ENCODE measurements around the gene AGAP1. TPM values are rescaled to one million over a fixed set of nuclear protein-coding genes. Genes with fewer than 3 reads are reported as not detected.

Gene AGAP1
- total RNA-seq, 1 donor from 2014 or later, result 18.3 TPM

- no peak overlapping the region for H3K9ac ChIP-seq (ENCODE audit: low read depth in 1 of 3, low read length in 3 of 3)
- H3K4me3 ChIP-seq (ENCODE audit: low read length in 3 of 3), result no peak overlapping the region
- H3K27ac ChIP-seq (ENCODE audit: low read depth, low read length), result no peak overlapping the region
- no peaks in the 10 kb centered on the region for H3K27me3 ChIP-seq (ENCODE audit: control insufficient read depth in 3 of 3, insufficient read depth in 3 of 3, low read length in 3 of 3)
- H3K4me1 ChIP-seq (ENCODE audit: control insufficient read depth in 3 of 3, insufficient read depth in 3 of 3, low read length in 3 of 3), result no peaks in the 10 kb centered on the region
- H3K36me3 ChIP-seq (ENCODE audit: control insufficient read depth in 3 of 3, insufficient read depth in 3 of 3, low read length in 3 of 3), result no peaks in the 10 kb centered on the region
- no peaks in the 10 kb centered on the region for H3K9me3 ChIP-seq (ENCODE audit: control insufficient read depth in 3 of 3, low read length in 3 of 3)
Measured at GRCh38 chr2:236063994-236064393, 570.2 kb downstream of the AGAP1 start.

GRCh38 chr2:236065314-236066160 lies 571.7 kb downstream of the AGAP1 start:
- H3K4me1 ChIP-seq (ENCODE audit: control insufficient read depth in 3 of 3, insufficient read depth in 3 of 3, low read length in 3 of 3), result no peaks in the 10 kb centered on the region
- H3K4me3 ChIP-seq (ENCODE audit: low read length in 3 of 3), result no peak overlapping the region
- no peaks in the 10 kb centered on the region for H3K27me3 ChIP-seq (ENCODE audit: control insufficient read depth in 3 of 3, insufficient read depth in 3 of 3, low read length in 3 of 3)
- H3K9me3 ChIP-seq (ENCODE audit: control insufficient read depth in 3 of 3, low read length in 3 of 3), result no peaks in the 10 kb centered on the region
- H3K27ac ChIP-seq (ENCODE audit: low read depth, low read length), result no peak overlapping the region
- no peak overlapping the region for H3K9ac ChIP-seq (ENCODE audit: low read depth in 1 of 3, low read length in 3 of 3)
- H3K36me3 ChIP-seq (ENCODE audit: control insufficient read depth in 3 of 3, insufficient read depth in 3 of 3, low read length in 3 of 3), result no peaks in the 10 kb centered on the region

GRCh38 chr2:236070236-236070635 lies 576.4 kb downstream of the AGAP1 start:
- H3K27ac ChIP-seq (ENCODE audit: low read depth, low read length), result no peak overlapping the region
- H3K4me1 ChIP-seq (ENCODE audit: control insufficient read depth in 3 of 3, insufficient read depth in 3 of 3, low read length in 3 of 3), result no peaks in the 10 kb centered on the region
- no peaks in the 10 kb centered on the region for H3K36me3 ChIP-seq (ENCODE audit: control insufficient read depth in 3 of 3, insufficient read depth in 3 of 3, low read length in 3 of 3)
- no peaks in the 10 kb centered on the region for H3K9me3 ChIP-seq (ENCODE audit: control insufficient read depth in 3 of 3, low read length in 3 of 3)
- no peak overlapping the region for H3K9ac ChIP-seq (ENCODE audit: low read depth in 1 of 3, low read length in 3 of 3)
- no peaks in the 10 kb centered on the region for H3K27me3 ChIP-seq (ENCODE audit: control insufficient read depth in 3 of 3, insufficient read depth in 3 of 3, low read length in 3 of 3)
- H3K4me3 ChIP-seq (ENCODE audit: low read length in 3 of 3), result no peak overlapping the region

GRCh38 chr2:236073246-236073645 lies 579.4 kb downstream of the AGAP1 start:
- Histone ChIP-seq H3K4me3 (ENCODE audit: low read length in 3 of 3) (no peak overlapping the region), H3K27ac (ENCODE audit: low read depth, low read length) (no peak overlapping the region)

GRCh38 chr2:236073867-236074655 lies 580.2 kb downstream of the AGAP1 start:
- Histone ChIP-seq H3K9ac (ENCODE audit: low read depth in 1 of 3, low read length in 3 of 3) (no peak overlapping the region), H3K36me3 (ENCODE audit: control insufficient read depth in 3 of 3, insufficient read depth in 3 of 3, low read length in 3 of 3) (no peaks in the 10 kb centered on the region), H3K4me1 (ENCODE audit: control insufficient read depth in 3 of 3, insufficient read depth in 3 of 3, low read length in 3 of 3) (peaks cover 0 to 5% (median 0%) of the 10 kb centered on the region in 3 donors), H3K27me3 (ENCODE audit: control insufficient read depth in 3 of 3, insufficient read depth in 3 of 3, low read length in 3 of 3) (no peaks in the 10 kb centered on the region), H3K27ac (ENCODE audit: low read depth, low read length) (no peak overlapping the region), H3K4me3 (ENCODE audit: low read length in 3 of 3) (no peak overlapping the region), H3K9me3 (ENCODE audit: control insufficient read depth in 3 of 3, low read length in 3 of 3) (no peaks in the 10 kb centered on the region)

More at GRCh38 chr2:236073246-236073645, 579.4 kb downstream of the AGAP1 start:
- Histone ChIP-seq H3K27me3 (ENCODE audit: control insufficient read depth in 3 of 3, insufficient read depth in 3 of 3, low read length in 3 of 3) (no peaks in the 10 kb centered on the region), H3K4me1 (ENCODE audit: control insufficient read depth in 3 of 3, insufficient read depth in 3 of 3, low read length in 3 of 3) (peaks cover 0 to 3% (median 0%) of the 10 kb centered on the region in 3 donors), H3K9ac (ENCODE audit: low read depth in 1 of 3, low read length in 3 of 3) (no peak overlapping the region), H3K36me3 (ENCODE audit: control insufficient read depth in 3 of 3, insufficient read depth in 3 of 3, low read length in 3 of 3) (no peaks in the 10 kb centered on the region), H3K9me3 (ENCODE audit: control insufficient read depth in 3 of 3, low read length in 3 of 3) (no peaks in the 10 kb centered on the region)

GRCh38 chr2:236075802-236076201 lies 582.0 kb downstream of the AGAP1 start:
- no peak overlapping the region for H3K27ac ChIP-seq (ENCODE audit: low read depth, low read length)
- H3K36me3 ChIP-seq (ENCODE audit: control insufficient read depth in 3 of 3, insufficient read depth in 3 of 3, low read length in 3 of 3), result no peaks in the 10 kb centered on the region
- no peak overlapping the region for H3K4me3 ChIP-seq (ENCODE audit: low read length in 3 of 3)
- no peaks in the 10 kb centered on the region for H3K27me3 ChIP-seq (ENCODE audit: control insufficient read depth in 3 of 3, insufficient read depth in 3 of 3, low read length in 3 of 3)
- no peak overlapping the region for H3K9ac ChIP-seq (ENCODE audit: low read depth in 1 of 3, low read length in 3 of 3)
- peaks cover 0 to 5% (median 0%) of the 10 kb centered on the region in 3 donors for H3K4me1 ChIP-seq (ENCODE audit: control insufficient read depth in 3 of 3, insufficient read depth in 3 of 3, low read length in 3 of 3)
- H3K9me3 ChIP-seq (ENCODE audit: control insufficient read depth in 3 of 3, low read length in 3 of 3), result no peaks in the 10 kb centered on the region

- peaks cover 0 to 5% (median 0%) of the 10 kb centered on the region in 3 donors for H3K4me1 ChIP-seq (ENCODE audit: control insufficient read depth in 3 of 3, insufficient read depth in 3 of 3, low read length in 3 of 3)
- H3K27ac ChIP-seq (ENCODE audit: low read depth, low read length), result no peak overlapping the region
- no peak overlapping the region for H3K9ac ChIP-seq (ENCODE audit: low read depth in 1 of 3, low read length in 3 of 3)
- no peaks in the 10 kb centered on the region for H3K36me3 ChIP-seq (ENCODE audit: control insufficient read depth in 3 of 3, insufficient read depth in 3 of 3, low read length in 3 of 3)
- H3K4me3 ChIP-seq (ENCODE audit: low read length in 3 of 3), result no peak overlapping the region
- no peaks in the 10 kb centered on the region for H3K27me3 ChIP-seq (ENCODE audit: control insufficient read depth in 3 of 3, insufficient read depth in 3 of 3, low read length in 3 of 3)
- H3K9me3 ChIP-seq (ENCODE audit: control insufficient read depth in 3 of 3, low read length in 3 of 3), result no peaks in the 10 kb centered on the region
Measured at GRCh38 chr2:236078297-236079255, 584.7 kb downstream of the AGAP1 start.

- Histone ChIP-seq H3K9ac (ENCODE audit: low read depth in 1 of 3, low read length in 3 of 3) (no peak overlapping the region), H3K27me3 (ENCODE audit: control insufficient read depth in 3 of 3, insufficient read depth in 3 of 3, low read length in 3 of 3) (no peaks in the 10 kb centered on the region), H3K4me1 (ENCODE audit: control insufficient read depth in 3 of 3, insufficient read depth in 3 of 3, low read length in 3 of 3) (peaks cover 0 to 5% (median 0%) of the 10 kb centered on the region in 3 donors), H3K27ac (ENCODE audit: low read depth, low read length) (no peak overlapping the region), H3K4me3 (ENCODE audit: low read length in 3 of 3) (no peak overlapping the region), H3K36me3 (ENCODE audit: control insufficient read depth in 3 of 3, insufficient read depth in 3 of 3, low read length in 3 of 3) (no peaks in the 10 kb centered on the region), H3K9me3 (ENCODE audit: control insufficient read depth in 3 of 3, low read length in 3 of 3) (no peaks in the 10 kb centered on the region)
Measured at GRCh38 chr2:236080412-236080811, 586.6 kb downstream of the AGAP1 start.

- Histone ChIP-seq H3K36me3 (ENCODE audit: control insufficient read depth in 3 of 3, insufficient read depth in 3 of 3, low read length in 3 of 3) (no peaks in the 10 kb centered on the region), H3K9me3 (ENCODE audit: control insufficient read depth in 3 of 3, low read length in 3 of 3) (no peaks in the 10 kb centered on the region), H3K4me3 (ENCODE audit: low read length in 3 of 3) (no peak overlapping the region), H3K27me3 (ENCODE audit: control insufficient read depth in 3 of 3, insufficient read depth in 3 of 3, low read length in 3 of 3) (no peaks in the 10 kb centered on the region), H3K4me1 (ENCODE audit: control insufficient read depth in 3 of 3, insufficient read depth in 3 of 3, low read length in 3 of 3) (peaks cover 0 to 5% (median 0%) of the 10 kb centered on the region in 3 donors), H3K27ac (ENCODE audit: low read depth, low read length) (no peak overlapping the region), H3K9ac (ENCODE audit: low read depth in 1 of 3, low read length in 3 of 3) (no peak overlapping the region)
Measured at GRCh38 chr2:236081171-236081570, 587.3 kb downstream of the AGAP1 start.

Data from skeletal muscle tissue (tissue), 4 donors.